Measurements from ENCODE around the gene PARD3. TPM values are rescaled to one million over a fixed set of nuclear protein-coding genes. Genes with fewer than 3 reads are reported as not detected.
A peak's percentile ranks its signal among the peaks of the same experiment; 100 is the strongest.

PARD3 gene
- total RNA-seq, 1 donor from 2014 or later = 34.1 TPM

DNA sequence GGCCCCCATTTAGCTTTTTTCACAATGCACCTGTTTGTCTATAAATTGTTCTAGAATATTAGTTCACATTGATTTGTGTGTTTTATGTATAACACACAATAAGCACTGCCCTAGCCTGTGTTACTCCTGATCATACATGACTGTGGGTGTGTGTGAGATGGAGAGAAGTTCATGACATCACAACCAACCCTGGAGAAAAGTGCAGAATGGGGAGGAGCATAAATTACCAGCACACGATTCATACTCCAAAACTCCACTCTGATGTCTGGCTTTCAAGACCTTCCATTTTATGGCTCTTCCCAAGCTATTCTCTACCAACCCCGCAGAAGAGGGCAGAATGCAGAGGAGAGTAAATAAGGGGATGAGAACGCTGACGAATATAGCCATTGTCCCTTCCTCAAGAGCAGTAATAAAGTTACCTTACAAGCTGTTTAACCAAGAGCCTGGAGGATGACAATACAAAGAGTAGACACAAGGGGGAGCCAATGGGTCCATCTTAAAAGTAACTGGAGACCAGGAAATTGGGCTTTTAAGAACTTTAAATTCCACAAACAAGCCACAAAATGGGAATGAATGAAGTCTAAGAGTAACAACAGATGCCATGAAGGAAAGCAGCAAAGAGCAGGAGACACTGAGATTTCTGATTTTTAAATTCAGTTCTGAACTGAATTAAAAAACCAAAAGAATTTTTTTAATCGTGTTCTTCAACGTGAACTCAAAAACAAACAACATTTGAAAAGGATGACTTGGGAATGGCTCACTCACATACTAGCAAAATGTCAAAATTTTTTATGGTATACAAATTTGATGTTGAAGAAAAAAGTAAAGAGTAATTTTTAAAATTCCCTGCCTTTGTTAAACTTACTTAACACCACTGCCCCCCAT lies 159.6 kb downstream of the PARD3 start:
- intact Hi-C loops (cut with DNase I) = no loop called here
- H3K36me3 ChIP-seq = no peaks in the 10 kb centered on the region
- no peak overlapping the region for H3K27ac ChIP-seq
- DNase-seq = no peak
- H3K4me1 ChIP-seq = peaks cover 5% of the 10 kb centered on the region
- TF ChIP-seq, protein P1, sequence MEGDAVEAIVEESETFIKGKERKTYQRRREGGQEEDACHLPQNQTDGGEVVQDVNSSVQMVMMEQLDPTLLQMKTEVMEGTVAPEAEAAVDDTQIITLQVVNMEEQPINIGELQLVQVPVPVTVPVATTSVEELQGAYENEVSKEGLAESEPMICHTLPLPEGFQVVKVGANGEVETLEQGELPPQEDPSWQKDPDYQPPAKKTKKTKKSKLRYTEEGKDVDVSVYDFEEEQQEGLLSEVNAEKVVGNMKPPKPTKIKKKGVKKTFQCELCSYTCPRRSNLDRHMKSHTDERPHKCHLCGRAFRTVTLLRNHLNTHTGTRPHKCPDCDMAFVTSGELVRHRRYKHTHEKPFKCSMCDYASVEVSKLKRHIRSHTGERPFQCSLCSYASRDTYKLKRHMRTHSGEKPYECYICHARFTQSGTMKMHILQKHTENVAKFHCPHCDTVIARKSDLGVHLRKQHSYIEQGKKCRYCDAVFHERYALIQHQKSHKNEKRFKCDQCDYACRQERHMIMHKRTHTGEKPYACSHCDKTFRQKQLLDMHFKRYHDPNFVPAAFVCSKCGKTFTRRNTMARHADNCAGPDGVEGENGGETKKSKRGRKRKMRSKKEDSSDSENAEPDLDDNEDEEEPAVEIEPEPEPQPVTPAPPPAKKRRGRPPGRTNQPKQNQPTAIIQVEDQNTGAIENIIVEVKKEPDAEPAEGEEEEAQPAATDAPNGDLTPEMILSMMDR (IDR thresholded peaks at IDR 0.05) = peak; percentile 71
- H3K9me3 ChIP-seq = no peaks in the 10 kb centered on the region
- H3K27me3 ChIP-seq (ENCODE audit: low read depth) = no peaks in the 10 kb centered on the region
- ATAC-seq = peak; percentile 56 to 66
- H3K4me3 ChIP-seq = no peak overlapping the region

GRCh38 chr10:34654211-34654610 lies 160.9 kb downstream of the PARD3 start:
- peaks cover 5% of the 10 kb centered on the region for H3K4me1 ChIP-seq
- H3K27me3 ChIP-seq (ENCODE audit: low read depth) = no peaks in the 10 kb centered on the region
- TF ChIP-seq, protein P1 (IDR thresholded peaks at IDR 0.05) = no peak
- H3K4me3 ChIP-seq = no peak overlapping the region
- H3K9me3 ChIP-seq = no peaks in the 10 kb centered on the region
- ATAC-seq (no peak), DNase-seq (no peak)
- no peak overlapping the region for H3K27ac ChIP-seq
- no peaks in the 10 kb centered on the region for H3K36me3 ChIP-seq
- intact Hi-C loops (cut with DNase I) = no loop called here

DNA sequence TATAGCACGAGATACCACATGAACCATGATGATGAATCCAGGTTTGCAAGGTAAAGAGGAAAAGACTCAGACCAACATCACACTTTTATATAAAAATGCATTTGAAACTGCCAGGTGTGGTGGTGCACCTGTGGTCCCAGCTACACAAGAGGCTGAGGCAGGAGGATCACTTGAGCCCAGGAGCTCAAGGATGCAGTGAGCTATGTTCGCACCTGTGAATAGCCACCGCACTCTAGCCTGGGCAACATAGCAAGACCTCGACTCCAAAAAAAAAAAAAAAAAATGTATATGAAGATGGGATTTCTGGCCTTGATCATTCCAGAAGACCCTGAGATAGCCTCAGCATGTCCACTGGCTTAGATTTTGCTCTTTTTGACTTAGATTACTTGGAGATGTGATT lies 161.6 kb downstream of the PARD3 start:
- Histone ChIP-seq H3K4me3 (no peak overlapping the region), H3K9me3 (no peaks in the 10 kb centered on the region), H3K36me3 (no peaks in the 10 kb centered on the region), H3K4me1 (peaks cover 5% of the 10 kb centered on the region), H3K27ac (no peak overlapping the region), H3K27me3 (ENCODE audit: low read depth) (no peaks in the 10 kb centered on the region)
- intact Hi-C loops (cut with DNase I) = no loop called here
- DNase-seq (no peak), ATAC-seq (no peak)
- TF ChIP-seq, protein P1 (IDR thresholded peaks at IDR 0.05) = no peak

GRCh38 chr10:34651416-34652195 lies 163.5 kb downstream of the PARD3 start:
- Histone ChIP-seq H3K36me3 (no peaks in the 10 kb centered on the region), H3K4me1 (peaks cover 5% of the 10 kb centered on the region), H3K9me3 (no peaks in the 10 kb centered on the region), H3K27ac (no peak overlapping the region), H3K4me3 (no peak overlapping the region), H3K27me3 (ENCODE audit: low read depth) (no peaks in the 10 kb centered on the region)
- TF ChIP-seq, protein P1 (IDR thresholded peaks at IDR 0.05) = no peak
- no peak for DNase-seq
- intact Hi-C loops (cut with DNase I) = no loop called here
- no peak for ATAC-seq

GRCh38 chr10:34650156-34650555 lies 164.9 kb downstream of the PARD3 start:
- H3K4me1 ChIP-seq = peaks cover 3% of the 10 kb centered on the region
- no peak overlapping the region for H3K27ac ChIP-seq
- H3K4me3 ChIP-seq = no peak overlapping the region
- intact Hi-C loops (cut with DNase I) = no loop called here
- no peaks in the 10 kb centered on the region for H3K36me3 ChIP-seq
- TF ChIP-seq, protein P1 (IDR thresholded peaks at IDR 0.05) = no peak
- no peak for ATAC-seq
- H3K9me3 ChIP-seq = no peaks in the 10 kb centered on the region
- no peak for DNase-seq
- no peaks in the 10 kb centered on the region for H3K27me3 ChIP-seq (ENCODE audit: low read depth)

Measured in lower lobe of right lung (tissue), 2 donors.